Left lung (tissue), 10 donors: ENCODE data around the gene PCNT. TPM values are rescaled to one million over a fixed set of nuclear protein-coding genes. Genes with fewer than 3 reads are reported as not detected.

Experiments
- ATAC-seq: fragments of 200-7000 bp; cut with Tn5 transposase; one replicate; pipeline ENCODE4 v1.9.1; 2020; ENCODE audit warnings: moderate library complexity
- DNase-seq, 4 donors: peaks; one replicate each; pipeline ENCODE4 v3.0.0-alpha.2; 2013 to 2020
- H3K27ac ChIP-seq, 2 donors: fragments of 200-600 bp; sonication (generic) in 1 of 2; one replicate each; pipeline versions ENCODE4 v1.5.0 to v1.8.0; 2020 to 2021
- H3K27me3 ChIP-seq, 2 donors: fragments of 200-600 bp; sonication (generic) in 1 of 2; one replicate each; pipeline versions ENCODE4 v1.5.0 to v1.8.0; 2020 to 2021
- H3K36me3 ChIP-seq, 2 donors: fragments of 200-600 bp; sonication (generic) in 1 of 2; one replicate each; pipeline versions ENCODE4 v1.5.0 to v1.8.0; 2020 to 2021
- H3K4me1 ChIP-seq, 2 donors: fragments of 200-600 bp; one replicate each; pipeline ENCODE4 v1.8.0; 2021
- H3K4me3 ChIP-seq, 2 donors: fragments of 200-600 bp; sonication (generic) in 1 of 2; one replicate each; pipeline versions ENCODE4 v1.5.0 to v1.8.0; 2020 to 2021; ENCODE audit warnings: mild to moderate bottlenecking in 1 of 2
- H3K9me3 ChIP-seq, 2 donors: fragments of 200-600 bp; sonication (generic) in 1 of 2; one replicate each; pipeline versions ENCODE4 v1.5.0 to v1.8.0; 2020 to 2021
- CTCF ChIP-seq, 2 donors: fragments of 200-600 bp; sonication (generic) in 1 of 2; IDR thresholded peaks; one replicate each; pipeline versions ENCODE4 v1.5.0 to v1.8.0; 2021; ENCODE audit warnings: antibody characterized with exemption in 2 of 2
- intact Hi-C, 2 donors: fragments of 100-400 bp; cut with DNase I; formaldehyde crosslinking; loops; one replicate each; pipeline versions ENCODE4 v1.11.2 to v1.14.2; 2022
- polyA plus RNA-seq, 6 donors: library from polyadenylated mRNA; unstranded; fragments of 120-200 nt; gene quantifications; one replicate each; pipeline ENCODE4 v1.2.1, GENCODE V29; 2013; ENCODE audit not compliant: insufficient read length in 6 of 6
- total RNA-seq, 2 donors: library from RNA; stranded (reverse); fragmentation: NEBNext Ultra II Directional; extraction: Animal tissue kit (Norgen Biotek cat#: 25700); gene quantifications; one replicate each; pipeline ENCODE4 v1.2.1, GENCODE V29; 2021
- donor health status: DM: no; HTN: yes; CAD: no.
- donor health status: DM: no; HTN: no; CAD: no.

PCNT gene
- total and polyA plus RNA-seq, 8 donors, result 25.7 to 35.4 (median 32.4) TPM

GRCh38 chr21:46492851-46493250 lies 168.9 kb downstream of the PCNT start:
- no peak for DNase-seq
- no peaks in the 10 kb centered on the region for H3K4me1 ChIP-seq
- no peak for TF ChIP-seq CTCF (IDR thresholded peaks at IDR 0.05)
- H3K36me3 ChIP-seq, result peaks cover 0 to 64% of the 10 kb centered on the region in 2 donors
- H3K27me3 ChIP-seq, result no peaks in the 10 kb centered on the region
- intact Hi-C loops, result no loop called here
- no peak overlapping the region for H3K27ac ChIP-seq
- no peak overlapping the region for H3K4me3 ChIP-seq
- no peak for ATAC-seq
- H3K9me3 ChIP-seq, result no peaks in the 10 kb centered on the region

- no peak overlapping the region for H3K4me3 ChIP-seq
- H3K9me3 ChIP-seq, result no peaks in the 10 kb centered on the region
- no peak for TF ChIP-seq CTCF (IDR thresholded peaks at IDR 0.05)
- H3K36me3 ChIP-seq, result peaks cover 0 to 74% of the 10 kb centered on the region in 2 donors
- H3K27me3 ChIP-seq, result no peaks in the 10 kb centered on the region
- H3K4me1 ChIP-seq, result no peaks in the 10 kb centered on the region
- ATAC-seq, result no peak
- no peak for DNase-seq
- intact Hi-C loops, result no loop called here
- H3K27ac ChIP-seq, result no peak overlapping the region
These were observed 169.9 kb downstream of the PCNT start for GRCh38 chr21:46493828-46494227.

Other genes with a start within 250 kb of the PCNT start
- gene COL6A2, start 226.0 kb upstream of the PCNT start, total RNA-seq, result 100 to 1,000 TPM; 405 to 474 TPM
- 100 to 1,000 TPM; 362 to 647 (median 454) TPM for gene COL6A2, start 226.0 kb upstream of the PCNT start, polyA plus RNA-seq
- gene FTCD, start 168.6 kb upstream of the PCNT start, total RNA-seq, result under 1 TPM; 0.29 to 0.38 TPM
- gene FTCD, start 168.6 kb upstream of the PCNT start, polyA plus RNA-seq, result 1 to 10 TPM; 1.5 to 2.4 (median 1.7) TPM
- 10 to 100 TPM in 1 of 2 donors, 1 to 10 TPM in 1; 5.0 to 10.3 TPM for gene SPATC1L, start 139.7 kb upstream of the PCNT start, total RNA-seq
- gene SPATC1L, start 139.7 kb upstream of the PCNT start, polyA plus RNA-seq, result 10 to 100 TPM in 5 of 6 donors, 1 to 10 TPM in 1; 7.0 to 17.7 (median 13.1) TPM
- gene LSS, start 95.4 kb upstream of the PCNT start, total RNA-seq, result 100 to 1,000 TPM in 1 of 2 donors, 10 to 100 TPM in 1; 80.7 to 184 TPM
- 10 to 100 TPM; 34.9 to 62.6 (median 45.4) TPM for gene LSS, start 95.4 kb upstream of the PCNT start, polyA plus RNA-seq
- gene MCM3AP, start 38.5 kb upstream of the PCNT start, total RNA-seq, result 10 to 100 TPM; 77.4 to 91.5 TPM
- 100 to 1,000 TPM in 2 of 6 donors, 10 to 100 TPM in 4; 82.9 to 106 (median 99.1) TPM for gene MCM3AP, start 38.5 kb upstream of the PCNT start, polyA plus RNA-seq
- 10 to 100 TPM in 1 of 2 donors, 1 to 10 TPM in 1; 6.1 to 12.6 TPM for gene YBEY, start 37.8 kb upstream of the PCNT start, total RNA-seq
- 10 to 100 TPM; 16.4 to 23.1 (median 19.2) TPM for gene YBEY, start 37.8 kb upstream of the PCNT start, polyA plus RNA-seq
- 1 to 10 TPM; 5.8 to 6.4 TPM for gene C21orf58, start 286 bp upstream of the PCNT start, total RNA-seq
- 10 to 100 TPM; 16.5 to 24.6 (median 19.7) TPM for gene C21orf58, start 286 bp upstream of the PCNT start, polyA plus RNA-seq
- 10 to 100 TPM; 31.5 to 33.2 TPM for gene DIP2A, start 134.7 kb downstream of the PCNT start, total RNA-seq
- gene DIP2A, start 134.7 kb downstream of the PCNT start, polyA plus RNA-seq, result 10 to 100 TPM; 54.5 to 75.3 (median 65.4) TPM